Endodermal cell (in vitro differentiated cells): ENCODE results near the gene RPS6KA2. TPM values are rescaled to one million over a fixed set of nuclear protein-coding genes. Genes with fewer than 3 reads are reported as not detected.

ENCODE experiments used
- DNase-seq: peaks from one replicate; pipeline ENCODE4 v3.0.0-alpha.2; 2017
- H3K27ac ChIP-seq: 2 replicates; pipeline ENCODE4 v1.5.1; 2013; ENCODE audit warnings: mild to moderate bottlenecking, low read depth, low read length, moderate library complexity
- H3K27me3 ChIP-seq: 2 replicates; pipeline ENCODE4 v1.6.1; 2013; ENCODE audit warnings: mild to moderate bottlenecking, low read length, moderate library complexity; ENCODE audit not compliant: insufficient read depth, control insufficient read depth, poor library complexity, severe bottlenecking
- H3K36me3 ChIP-seq: 2 replicates; pipeline ENCODE4 v1.7.0; 2013; ENCODE audit warnings: mild to moderate bottlenecking, low read length, moderate library complexity; ENCODE audit not compliant: control insufficient read depth, insufficient read depth
- H3K4me1 ChIP-seq: one replicate; pipeline ENCODE4 v1.7.0; 2013; ENCODE audit warnings: low read length; ENCODE audit not compliant: control insufficient read depth, insufficient read depth
- H3K4me3 ChIP-seq: 2 replicates; pipeline ENCODE4 v1.5.1; 2013; ENCODE audit warnings: mild to moderate bottlenecking, low read length, moderate library complexity
- H3K9ac ChIP-seq: 2 replicates; pipeline ENCODE4 v1.6.1; 2013; ENCODE audit warnings: mild to moderate bottlenecking, low read length, moderate library complexity; ENCODE audit not compliant: poor library complexity, severe bottlenecking; ENCODE audit errors: extremely low read depth
- H3K9me3 ChIP-seq: 2 replicates; pipeline ENCODE4 v1.6.1; 2013; ENCODE audit warnings: mild to moderate bottlenecking, low read length, moderate library complexity; ENCODE audit not compliant: control insufficient read depth
- H3K27ac Mint-ChIP-seq: 2 replicates; pipeline ENCODE4 v1.8.0; 2020; ENCODE audit warnings: mixed read lengths
- H3K27me3 Mint-ChIP-seq: 2 replicates; pipeline ENCODE4 v1.8.0; 2021; ENCODE audit warnings: mild to moderate bottlenecking, mixed read lengths; ENCODE audit not compliant: insufficient read depth
- H3K36me3 Mint-ChIP-seq: 2 replicates; pipeline ENCODE4 v1.8.0; 2020; ENCODE audit warnings: low read depth, mixed read lengths
- H3K4me1 Mint-ChIP-seq: 2 replicates; pipeline ENCODE4 v1.8.0; 2020; ENCODE audit warnings: mixed read lengths
- H3K4me3 Mint-ChIP-seq: 2 replicates; pipeline ENCODE4 v1.8.0; 2020; ENCODE audit warnings: mild to moderate bottlenecking, moderate library complexity, mixed read lengths
- H3K9me3 Mint-ChIP-seq: 2 replicates; pipeline ENCODE4 v1.8.0; 2020; ENCODE audit warnings: mild to moderate bottlenecking, mixed read lengths
- WGBS, 2 experiments: methylation state at CpG; one replicate each; pipeline versions ENCODE4 v1.1.5 to v1.1.7; 2013; ENCODE audit warnings: missing lambda C conversion rate in 2 of 2, mixed read lengths in 1 of 2; ENCODE audit not compliant: insufficient coverage in 1 of 2, insufficient read length in 1 of 2; 5-methylcytosine and 5-hydroxymethylcytosine counted together
- total RNA-seq, 2 donors: library from RNA; stranded (reverse); fragmentation: NEBNext Ultra II Directional in 1 of 2; extraction: Animal tissue kit (Norgen Biotek cat#: 25700) in 1 of 2; gene quantifications; 2 replicates in 1 of 2; 3 replicates in 1 of 2; pipeline ENCODE4 v1.2.1, GENCODE V29; 2021
- TF ChIP-seq, protein P1 (sequence below): fragments of 200-600 bp; sonication (generic); conservative IDR thresholded peaks from 2 replicates; pipeline ENCODE4 v1.5.0; 2021; ENCODE audit warnings: antibody characterized with exemption, mild to moderate bottlenecking

The RPS6KA2 gene
- total RNA-seq, 2 donors from 2014 or later = 17.9 to 23.9 TPM

GRCh38 chr6:166410426-166410935, 216.6 kb downstream of the RPS6KA2 start:
- TF ChIP-seq, protein P1, sequence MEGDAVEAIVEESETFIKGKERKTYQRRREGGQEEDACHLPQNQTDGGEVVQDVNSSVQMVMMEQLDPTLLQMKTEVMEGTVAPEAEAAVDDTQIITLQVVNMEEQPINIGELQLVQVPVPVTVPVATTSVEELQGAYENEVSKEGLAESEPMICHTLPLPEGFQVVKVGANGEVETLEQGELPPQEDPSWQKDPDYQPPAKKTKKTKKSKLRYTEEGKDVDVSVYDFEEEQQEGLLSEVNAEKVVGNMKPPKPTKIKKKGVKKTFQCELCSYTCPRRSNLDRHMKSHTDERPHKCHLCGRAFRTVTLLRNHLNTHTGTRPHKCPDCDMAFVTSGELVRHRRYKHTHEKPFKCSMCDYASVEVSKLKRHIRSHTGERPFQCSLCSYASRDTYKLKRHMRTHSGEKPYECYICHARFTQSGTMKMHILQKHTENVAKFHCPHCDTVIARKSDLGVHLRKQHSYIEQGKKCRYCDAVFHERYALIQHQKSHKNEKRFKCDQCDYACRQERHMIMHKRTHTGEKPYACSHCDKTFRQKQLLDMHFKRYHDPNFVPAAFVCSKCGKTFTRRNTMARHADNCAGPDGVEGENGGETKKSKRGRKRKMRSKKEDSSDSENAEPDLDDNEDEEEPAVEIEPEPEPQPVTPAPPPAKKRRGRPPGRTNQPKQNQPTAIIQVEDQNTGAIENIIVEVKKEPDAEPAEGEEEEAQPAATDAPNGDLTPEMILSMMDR = no peak
- Mint-ChIP-seq H3K36me3 (peaks cover 9% of the 10 kb centered on the region), H3K27ac (no peak overlapping the region), H3K9me3 (no peaks in the 10 kb centered on the region), H3K4me3 (no peak overlapping the region), H3K27me3 (no peaks in the 10 kb centered on the region), H3K4me1 (peaks cover 10% of the 10 kb centered on the region)
- DNase-seq = no peak
- Histone ChIP-seq H3K9me3 (no peaks in the 10 kb centered on the region), H3K9ac (no peak overlapping the region), H3K27me3 (no peaks in the 10 kb centered on the region), H3K27ac (no peak overlapping the region), H3K36me3 (no peaks in the 10 kb centered on the region), H3K4me1 (no peaks in the 10 kb centered on the region), H3K4me3 (no peak overlapping the region)
- WGBS, 2 experiments = 88 to 93% methylated on average over 3 to 10 of the region's 10 CpGs

DNA sequence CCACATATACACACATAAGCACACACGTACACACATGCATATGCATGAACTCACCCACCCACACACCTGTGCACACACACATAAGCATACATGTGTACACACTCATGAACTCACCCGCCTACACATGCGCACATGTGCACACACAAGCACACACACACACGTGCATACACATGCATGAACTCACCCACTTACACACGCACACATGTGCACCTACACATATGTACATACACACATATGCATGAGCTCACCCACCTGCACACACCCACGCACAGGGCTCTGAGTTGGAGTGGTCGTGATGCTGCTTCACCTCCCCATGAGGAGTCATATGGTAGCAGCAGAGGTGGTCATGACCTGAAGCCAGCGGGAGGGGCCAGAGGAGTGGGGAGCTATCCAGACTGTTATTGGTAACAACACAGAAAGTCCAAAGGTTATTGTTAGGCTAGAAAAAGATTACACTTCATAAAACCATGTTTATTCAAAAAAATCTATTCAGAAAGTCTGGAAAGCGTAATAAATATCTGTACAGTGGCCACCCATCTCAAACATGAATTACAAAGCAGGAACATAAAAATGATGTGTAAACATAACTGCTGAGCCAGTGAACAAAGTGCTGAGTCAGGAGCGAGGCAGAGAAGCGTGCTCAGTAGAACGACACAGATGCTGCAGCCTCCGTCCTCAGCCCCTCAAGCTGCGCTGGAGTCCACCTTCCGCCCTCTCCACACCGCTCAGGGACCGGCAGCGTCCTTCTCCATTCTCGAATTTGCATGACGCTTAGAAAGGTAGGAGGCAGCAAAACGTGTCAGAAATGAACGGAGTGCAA, 217.9 kb downstream of the RPS6KA2 start:
- Mint-ChIP-seq H3K4me1 (peaks cover 10% of the 10 kb centered on the region), H3K4me3 (no peak overlapping the region), H3K9me3 (no peaks in the 10 kb centered on the region), H3K27ac (no peak overlapping the region), H3K36me3 (peaks cover 9% of the 10 kb centered on the region), H3K27me3 (no peaks in the 10 kb centered on the region)
- Histone ChIP-seq H3K9me3 (no peaks in the 10 kb centered on the region), H3K9ac (no peak overlapping the region), H3K27ac (no peak overlapping the region), H3K36me3 (no peaks in the 10 kb centered on the region), H3K4me3 (no peak overlapping the region), H3K4me1 (no peaks in the 10 kb centered on the region), H3K27me3 (no peaks in the 10 kb centered on the region)
- DNase-seq = no peak
- TF ChIP-seq, protein P1 = no peak
- WGBS, 2 experiments = 89 to 91% methylated on average over 18 to 22 of the region's 22 CpGs

GRCh38 chr6:166406197-166406596, 220.9 kb downstream of the RPS6KA2 start:
- Histone ChIP-seq H3K27me3 (no peaks in the 10 kb centered on the region), H3K4me1 (no peaks in the 10 kb centered on the region), H3K36me3 (no peaks in the 10 kb centered on the region), H3K27ac (no peak overlapping the region), H3K9ac (no peak overlapping the region), H3K4me3 (no peak overlapping the region), H3K9me3 (no peaks in the 10 kb centered on the region)
- WGBS, 2 experiments = 92 to 96% methylated on average over 12 of the region's 12 CpGs
- Mint-ChIP-seq H3K4me1 (peaks cover 10% of the 10 kb centered on the region), H3K27ac (no peak overlapping the region), H3K36me3 (peaks cover 4% of the 10 kb centered on the region), H3K9me3 (no peaks in the 10 kb centered on the region), H3K4me3 (no peak overlapping the region), H3K27me3 (no peaks in the 10 kb centered on the region)
- TF ChIP-seq, protein P1 = no peak
- DNase-seq = no peak
